Uterus (tissue), 4 donors: ENCODE measurements around the gene RTL9. TPM values are rescaled to one million over a fixed set of nuclear protein-coding genes. Genes with fewer than 3 reads are reported as not detected.
"Not testable (repeated sequence)": the region's sequence is repeated elsewhere in the genome, so short reads cannot be mapped to it uniquely, and the experiment has no call there.

Experiments
- DNase-seq, 2 donors: peaks; one replicate each; pipeline ENCODE4 v3.0.0-alpha.2; 2019 to 2020
- H3K27ac ChIP-seq, 2 donors: fragments of 200-600 bp; sonication (generic); 1 replicate in 1 of 2; 2 replicates in 1 of 2; pipeline ENCODE4 v1.5.1; 2016 to 2018
- H3K27me3 ChIP-seq, 2 donors: fragments of 200-600 bp; sonication (generic); one replicate each; pipeline ENCODE4 v1.5.1; 2018 to 2019; ENCODE audit warnings: control low read depth in 1 of 2
- H3K36me3 ChIP-seq, 2 donors: fragments of 200-600 bp; sonication (generic); one replicate each; pipeline ENCODE4 v1.5.1; 2019; ENCODE audit warnings: control low read depth in 1 of 2
- H3K4me1 ChIP-seq, 2 donors: fragments of 200-600 bp; sonication (generic); one replicate each; pipeline ENCODE4 v1.5.1; 2018 to 2019; ENCODE audit warnings: control low read depth in 1 of 2
- H3K4me3 ChIP-seq, 2 donors: fragments of 200-600 bp; sonication (generic); 1 replicate in 1 of 2; 2 replicates in 1 of 2; pipeline ENCODE4 v1.5.1; 2018 to 2019; ENCODE audit warnings: mild to moderate bottlenecking in 1 of 2
- H3K9me3 ChIP-seq, 2 donors: fragments of 200-600 bp; sonication (generic); one replicate each; pipeline ENCODE4 v1.5.1; 2019; ENCODE audit warnings: control low read depth in 1 of 2
- POLR2A ChIP-seq, 2 donors: fragments of 450-650 bp; IDR thresholded peaks; one replicate each; pipeline ENCODE4 v1.6.1; 2016; ENCODE audit warnings: antibody characterized with exemption in 2 of 2, mild to moderate bottlenecking in 1 of 2, moderate library complexity in 1 of 2
- intact Hi-C: fragments of 100-400 bp; cut with DNase I; formaldehyde crosslinking; loops from one replicate; pipeline ENCODE4 v1.15.1; 2023; ENCODE audit warnings: low total_unique reads
- total RNA-seq, 4 donors: library from RNA; depleted of rRNA in 3 of 4; stranded (reverse); fragments of >200 nt in 3 of 4; gene quantifications; one replicate each; pipeline versions ENCODE4 v1.1.0 to v1.2.4, GENCODE V29; 2014 to 2023
- TF ChIP-seq, protein P1 (sequence below), 4 experiments: fragments of 200-600 bp in 2 of 4; fragments of 450-650 bp in 2 of 4; sonication (generic) in 2 of 4; IDR thresholded peaks; one replicate each; pipeline ENCODE4 v1.5.1; 2016 to 2019; ENCODE audit warnings: antibody characterized with exemption in 4 of 4, mild to moderate bottlenecking in 2 of 4, moderate library complexity in 1 of 4
- donor health status: DM: yes; HTN: yes; CAD: no.

Gene RTL9
- total RNA-seq, 4 donors from 2014 or later, result 0.40 to 0.48 TPM; not detected in 2

- Histone ChIP-seq H3K27ac (no peak overlapping the region), H3K27me3 (no peaks in the 10 kb centered on the region), H3K9me3 (no peaks in the 10 kb centered on the region), H3K4me3 (no peak overlapping the region), H3K36me3 (no peaks in the 10 kb centered on the region), H3K4me1 (no peaks in the 10 kb centered on the region)
- TF ChIP-seq POLR2A (IDR thresholded peaks at IDR 0.05), result no peak
- TF ChIP-seq, protein P1, sequence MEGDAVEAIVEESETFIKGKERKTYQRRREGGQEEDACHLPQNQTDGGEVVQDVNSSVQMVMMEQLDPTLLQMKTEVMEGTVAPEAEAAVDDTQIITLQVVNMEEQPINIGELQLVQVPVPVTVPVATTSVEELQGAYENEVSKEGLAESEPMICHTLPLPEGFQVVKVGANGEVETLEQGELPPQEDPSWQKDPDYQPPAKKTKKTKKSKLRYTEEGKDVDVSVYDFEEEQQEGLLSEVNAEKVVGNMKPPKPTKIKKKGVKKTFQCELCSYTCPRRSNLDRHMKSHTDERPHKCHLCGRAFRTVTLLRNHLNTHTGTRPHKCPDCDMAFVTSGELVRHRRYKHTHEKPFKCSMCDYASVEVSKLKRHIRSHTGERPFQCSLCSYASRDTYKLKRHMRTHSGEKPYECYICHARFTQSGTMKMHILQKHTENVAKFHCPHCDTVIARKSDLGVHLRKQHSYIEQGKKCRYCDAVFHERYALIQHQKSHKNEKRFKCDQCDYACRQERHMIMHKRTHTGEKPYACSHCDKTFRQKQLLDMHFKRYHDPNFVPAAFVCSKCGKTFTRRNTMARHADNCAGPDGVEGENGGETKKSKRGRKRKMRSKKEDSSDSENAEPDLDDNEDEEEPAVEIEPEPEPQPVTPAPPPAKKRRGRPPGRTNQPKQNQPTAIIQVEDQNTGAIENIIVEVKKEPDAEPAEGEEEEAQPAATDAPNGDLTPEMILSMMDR (IDR thresholded peaks at IDR 0.05), result no peak
- intact Hi-C loops, result no loop called here
- no peak for DNase-seq
Observed at GRCh38 chrX:110320381-110320987, 38.2 kb upstream of the RTL9 start.

- H3K36me3 ChIP-seq, result no peaks in the 10 kb centered on the region
- no peak for DNase-seq
- no peak overlapping the region for H3K27ac ChIP-seq
- TF ChIP-seq, protein P1 (IDR thresholded peaks at IDR 0.05), result no peak
- no peak for TF ChIP-seq POLR2A (IDR thresholded peaks at IDR 0.05)
- no peaks in the 10 kb centered on the region for H3K27me3 ChIP-seq
- intact Hi-C loops, result no loop called here
- H3K4me1 ChIP-seq, result no peaks in the 10 kb centered on the region
- H3K4me3 ChIP-seq, result no peak overlapping the region
- no peaks in the 10 kb centered on the region for H3K9me3 ChIP-seq
Observed at GRCh38 chrX:110321081-110321480, 37.6 kb upstream of the RTL9 start.

- H3K27me3 ChIP-seq, result no peaks in the 10 kb centered on the region
- no peak for TF ChIP-seq POLR2A (IDR thresholded peaks at IDR 0.05)
- TF ChIP-seq, protein P1 (IDR thresholded peaks at IDR 0.05), result no peak
- no peak overlapping the region for H3K4me3 ChIP-seq
- H3K36me3 ChIP-seq, result no peaks in the 10 kb centered on the region
- H3K9me3 ChIP-seq, result no peaks in the 10 kb centered on the region
- no peaks in the 10 kb centered on the region for H3K4me1 ChIP-seq
- no peak overlapping the region for H3K27ac ChIP-seq
- intact Hi-C loops, result no loop called here
- no peak for DNase-seq
Observed at GRCh38 chrX:110321670-110322069, 37.0 kb upstream of the RTL9 start.

GRCh38 chrX:110322603-110323002 lies 36.0 kb upstream of the RTL9 start:
- no peak overlapping the region for H3K4me3 ChIP-seq
- H3K27me3 ChIP-seq, result no peaks in the 10 kb centered on the region
- no peak for DNase-seq
- no peaks in the 10 kb centered on the region for H3K4me1 ChIP-seq
- no peaks in the 10 kb centered on the region for H3K36me3 ChIP-seq
- H3K9me3 ChIP-seq, result no peaks in the 10 kb centered on the region
- no peak overlapping the region for H3K27ac ChIP-seq
- intact Hi-C loops, result no loop called here
- no peak for TF ChIP-seq POLR2A (IDR thresholded peaks at IDR 0.05)

- no peak overlapping the region for H3K4me3 ChIP-seq
- no peaks in the 10 kb centered on the region for H3K9me3 ChIP-seq
- H3K27me3 ChIP-seq, result no peaks in the 10 kb centered on the region
- no peak overlapping the region for H3K27ac ChIP-seq
- no peaks in the 10 kb centered on the region for H3K4me1 ChIP-seq
- TF ChIP-seq, protein P1 (IDR thresholded peaks at IDR 0.05), result no peak
- TF ChIP-seq POLR2A (IDR thresholded peaks at IDR 0.05), result no peak
- H3K36me3 ChIP-seq, result no peaks in the 10 kb centered on the region
- DNase-seq, result no peak
- intact Hi-C loops, result no loop called here
Observed at GRCh38 chrX:110326712-110327111, 31.9 kb upstream of the RTL9 start.

DNA sequence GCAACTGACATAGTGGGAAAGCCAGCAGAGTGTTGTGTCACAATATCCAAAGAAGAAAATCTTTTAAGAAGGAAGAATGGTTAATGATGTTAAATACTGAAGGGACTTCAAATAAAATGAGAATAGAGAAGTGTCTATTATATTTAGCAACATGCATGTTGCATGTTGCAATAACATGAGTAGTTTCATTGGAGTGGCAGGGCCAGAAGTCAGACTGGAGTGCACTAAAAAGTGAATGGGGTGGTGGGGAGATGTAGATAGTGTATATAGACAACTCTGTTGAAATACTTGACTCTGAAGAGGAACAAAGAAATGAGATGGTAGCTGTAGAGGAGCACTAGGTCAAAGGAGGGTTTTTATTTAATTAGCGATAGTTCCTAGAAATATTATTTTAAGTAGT lies 31.3 kb upstream of the RTL9 start:
- H3K27me3 ChIP-seq, result no peaks in the 10 kb centered on the region
- intact Hi-C loops, result no loop called here
- H3K4me1 ChIP-seq, result no peaks in the 10 kb centered on the region
- H3K9me3 ChIP-seq, result no peaks in the 10 kb centered on the region
- no peak for TF ChIP-seq POLR2A (IDR thresholded peaks at IDR 0.05)
- TF ChIP-seq, protein P1 (IDR thresholded peaks at IDR 0.05), result no peak
- no peak for DNase-seq
- H3K4me3 ChIP-seq, result no peak overlapping the region
- no peak overlapping the region for H3K27ac ChIP-seq
- H3K36me3 ChIP-seq, result no peaks in the 10 kb centered on the region

DNA sequence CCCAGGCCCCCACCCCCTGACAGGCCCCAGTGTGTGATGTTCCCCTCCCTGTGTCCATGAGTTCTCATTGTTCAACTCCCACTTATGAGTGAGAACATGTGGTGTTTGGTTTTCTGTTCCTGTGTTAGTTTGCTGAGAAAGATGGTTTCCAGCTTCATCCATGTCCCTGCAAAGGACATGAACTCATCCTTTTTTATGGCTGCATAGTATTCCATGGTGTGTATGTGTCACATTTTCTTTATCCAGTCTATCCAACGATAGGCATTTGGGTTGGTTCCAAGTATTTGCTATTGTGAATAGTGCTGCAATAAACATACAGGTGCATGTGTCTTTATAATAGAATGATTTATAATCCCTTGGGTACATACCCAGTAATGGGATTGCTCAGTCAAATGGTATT lies 30.0 kb upstream of the RTL9 start:
- H3K27ac ChIP-seq, H3K36me3 ChIP-seq, H3K4me1 ChIP-seq, intact Hi-C loops, H3K27me3 ChIP-seq, DNase-seq, H3K9me3 ChIP-seq, H3K4me3 ChIP-seq: not testable (repeated sequence)
